ENCODE data around the gene RIBC1.

DNA sequence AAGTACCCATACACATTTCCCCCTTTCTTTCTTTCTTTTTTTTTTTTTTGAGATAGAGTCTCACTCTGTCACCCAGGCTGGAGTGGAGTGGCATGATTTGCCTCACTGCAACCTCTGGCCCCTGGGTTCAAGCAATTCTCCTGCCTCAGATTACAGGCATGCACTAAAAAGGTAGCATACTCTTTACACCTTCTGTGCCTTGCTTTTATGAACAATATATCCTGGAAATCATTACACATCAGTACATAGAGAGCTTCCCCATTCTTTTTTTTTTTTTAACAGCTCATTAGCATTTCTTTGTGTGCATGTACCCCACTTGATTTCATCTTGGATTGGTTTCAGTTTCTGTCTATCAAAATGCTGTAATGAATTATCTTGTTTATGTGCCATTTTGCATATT, 30.1 kb downstream of the RIBC1 start:
- TF ChIP-seq, protein P1, sequence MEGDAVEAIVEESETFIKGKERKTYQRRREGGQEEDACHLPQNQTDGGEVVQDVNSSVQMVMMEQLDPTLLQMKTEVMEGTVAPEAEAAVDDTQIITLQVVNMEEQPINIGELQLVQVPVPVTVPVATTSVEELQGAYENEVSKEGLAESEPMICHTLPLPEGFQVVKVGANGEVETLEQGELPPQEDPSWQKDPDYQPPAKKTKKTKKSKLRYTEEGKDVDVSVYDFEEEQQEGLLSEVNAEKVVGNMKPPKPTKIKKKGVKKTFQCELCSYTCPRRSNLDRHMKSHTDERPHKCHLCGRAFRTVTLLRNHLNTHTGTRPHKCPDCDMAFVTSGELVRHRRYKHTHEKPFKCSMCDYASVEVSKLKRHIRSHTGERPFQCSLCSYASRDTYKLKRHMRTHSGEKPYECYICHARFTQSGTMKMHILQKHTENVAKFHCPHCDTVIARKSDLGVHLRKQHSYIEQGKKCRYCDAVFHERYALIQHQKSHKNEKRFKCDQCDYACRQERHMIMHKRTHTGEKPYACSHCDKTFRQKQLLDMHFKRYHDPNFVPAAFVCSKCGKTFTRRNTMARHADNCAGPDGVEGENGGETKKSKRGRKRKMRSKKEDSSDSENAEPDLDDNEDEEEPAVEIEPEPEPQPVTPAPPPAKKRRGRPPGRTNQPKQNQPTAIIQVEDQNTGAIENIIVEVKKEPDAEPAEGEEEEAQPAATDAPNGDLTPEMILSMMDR (IDR thresholded peaks at IDR 0.05; ENCODE audit: poor library complexity), result no peak
- no peak for TF ChIP-seq EZH2phosphoT487 (IDR thresholded peaks at IDR 0.05; ENCODE audit: low read depth, severe bottlenecking, unreplicated experiment)
